Stimulated activated CD4-positive, alpha-beta T cell treated with anti-CD3 and anti-CD28 coated beads, Interleukin-2, amount 100 ng/mL, for 24 hours (primary cell): ENCODE data around the gene MUSTN1.

Source experiments
- DNase-seq, 2 donors: peaks; one replicate each; pipeline ENCODE4 v3.0.0-alpha.2; 2020

MUSTN1 gene

GRCh38 chr3:52831500-52832301 lies 3.1 kb downstream of the MUSTN1 start:
- DNase-seq, result no peak

GRCh38 chr3:52830535-52831258 lies 4.1 kb downstream of the MUSTN1 start, which contains the start of gene ITIH4:
ITIH4 (minus strand) TSS chr3:52830672; CDS start chr3:52830642, 30 bp downstream.
- no peak for DNase-seq

GRCh38 chr3:52829906-52830463 lies 4.8 kb downstream of the MUSTN1 start:
- DNase-seq, result no peak

GRCh38 chr3:52829482-52829881 lies 5.3 kb downstream of the MUSTN1 start:
- DNase-seq, result no peak

DNA sequence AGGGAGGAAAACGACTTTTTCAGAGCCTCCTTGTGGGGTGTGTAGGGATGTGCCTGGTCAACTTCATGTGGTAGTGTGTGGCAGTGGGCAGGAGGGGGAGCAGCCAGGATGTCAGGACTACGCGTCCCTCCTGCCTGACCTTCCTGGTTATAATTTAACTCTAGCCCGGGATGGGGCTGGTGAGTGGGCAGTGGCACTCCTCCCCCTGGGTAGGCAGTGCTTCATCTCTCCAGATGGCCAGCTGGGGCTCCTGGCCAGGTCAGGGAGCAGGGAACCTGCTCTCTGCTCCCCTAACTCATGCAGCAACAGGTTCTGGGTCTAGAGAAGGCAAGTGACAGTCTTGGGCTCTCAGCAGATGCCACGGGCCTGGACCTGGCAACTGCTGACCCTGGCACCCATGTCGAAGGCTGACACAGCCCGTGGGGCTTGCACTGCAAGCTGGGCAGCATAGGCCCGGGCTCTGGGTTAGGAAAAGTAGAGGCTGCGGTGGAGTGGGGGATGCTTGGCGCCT lies 6.9 kb downstream of the MUSTN1 start:
- DNase-seq, result no peak

- no peak for DNase-seq
Observed at GRCh38 chr3:52827441-52827840, 7.4 kb downstream of the MUSTN1 start.

- DNase-seq, result no peak
Observed at GRCh38 chr3:52824037-52824436, 10.8 kb downstream of the MUSTN1 start.

DNA sequence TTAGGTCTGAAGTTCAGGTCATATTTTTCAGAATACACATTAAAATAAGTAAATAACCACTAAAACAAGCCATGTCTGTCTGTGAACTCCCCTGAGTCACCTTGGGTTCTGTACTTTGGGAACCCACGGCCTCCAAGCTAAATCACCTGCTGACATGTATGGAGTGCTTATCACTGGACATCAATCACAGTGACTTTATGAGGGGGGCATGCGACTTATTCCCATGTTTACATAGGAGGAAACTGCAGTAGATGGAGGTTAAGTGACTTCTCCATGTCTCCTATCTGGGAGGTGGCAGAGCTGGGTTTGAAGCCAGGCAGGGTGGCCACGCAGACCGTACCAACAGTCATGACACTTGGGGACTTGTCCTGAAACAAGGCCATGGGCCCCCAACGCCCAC lies 12.5 kb downstream of the MUSTN1 start:
- no peak for DNase-seq

DNA sequence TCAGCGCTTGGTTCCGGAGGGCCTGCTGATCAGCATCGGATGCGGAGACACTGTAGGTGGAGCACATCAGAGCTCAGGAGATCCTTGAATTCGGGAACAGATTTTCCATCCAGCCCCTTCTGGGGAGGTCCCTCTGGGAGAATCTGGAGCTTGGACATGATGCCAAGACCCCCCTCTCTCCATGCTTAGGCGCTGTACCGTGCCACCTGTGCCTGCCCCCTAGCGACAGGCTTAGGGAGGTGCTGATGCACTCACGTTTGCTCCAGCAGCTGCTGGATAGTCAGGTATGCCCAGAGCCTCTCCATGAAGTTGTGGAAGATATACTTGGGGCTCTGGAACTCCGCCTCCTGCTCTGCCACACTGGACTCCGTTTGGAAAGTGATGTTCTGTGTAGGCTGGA lies 14.1 kb downstream of the MUSTN1 start:
- peak; percentile 21 to 38 for DNase-seq

DNA sequence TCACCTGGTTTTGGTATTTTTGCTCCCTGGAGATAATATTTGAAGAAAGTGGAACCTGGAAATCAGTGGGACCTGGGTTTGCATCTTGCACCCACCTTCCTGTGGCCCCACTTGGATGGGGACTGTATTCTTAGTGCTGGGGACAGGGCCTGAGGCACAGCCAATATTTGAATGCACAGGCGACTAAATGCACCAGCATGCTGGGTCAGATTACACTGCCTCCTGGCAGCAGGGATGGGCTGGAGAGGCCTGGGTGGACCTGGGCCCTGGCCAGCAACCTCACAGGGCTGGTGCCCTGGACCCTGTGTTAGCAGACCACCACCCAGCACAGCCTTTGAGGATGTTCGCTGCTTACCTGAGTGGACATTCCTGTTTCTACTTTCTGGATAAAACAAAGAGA lies 14.9 kb downstream of the MUSTN1 start:
- DNase-seq, result no peak

- DNase-seq, result no peak
Observed at GRCh38 chr3:52817860-52818259, 17.0 kb downstream of the MUSTN1 start.

DNA sequence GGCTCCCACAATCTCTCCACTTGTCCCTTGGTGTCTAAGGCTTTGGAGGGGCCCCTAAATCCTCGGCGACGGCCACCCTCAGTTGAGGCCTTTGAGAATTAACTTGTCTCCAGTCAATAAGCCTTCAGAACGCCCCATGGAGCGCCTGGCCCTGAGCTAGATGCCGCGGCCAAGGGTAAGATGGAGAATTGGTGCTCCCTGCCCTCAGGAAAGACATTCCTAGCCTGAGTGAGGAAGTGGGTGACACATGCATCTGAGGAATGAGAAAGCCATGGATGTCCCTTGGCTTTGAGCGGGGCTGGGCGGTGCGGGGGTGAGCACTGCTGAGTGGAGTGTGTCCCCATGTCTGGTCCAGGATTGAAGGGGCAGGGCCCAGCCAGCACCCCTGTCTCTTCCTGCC lies 17.6 kb downstream of the MUSTN1 start:
- DNase-seq, result no peak

GRCh38 chr3:52816654-52817053 lies 18.2 kb downstream of the MUSTN1 start:
- no peak for DNase-seq

DNA sequence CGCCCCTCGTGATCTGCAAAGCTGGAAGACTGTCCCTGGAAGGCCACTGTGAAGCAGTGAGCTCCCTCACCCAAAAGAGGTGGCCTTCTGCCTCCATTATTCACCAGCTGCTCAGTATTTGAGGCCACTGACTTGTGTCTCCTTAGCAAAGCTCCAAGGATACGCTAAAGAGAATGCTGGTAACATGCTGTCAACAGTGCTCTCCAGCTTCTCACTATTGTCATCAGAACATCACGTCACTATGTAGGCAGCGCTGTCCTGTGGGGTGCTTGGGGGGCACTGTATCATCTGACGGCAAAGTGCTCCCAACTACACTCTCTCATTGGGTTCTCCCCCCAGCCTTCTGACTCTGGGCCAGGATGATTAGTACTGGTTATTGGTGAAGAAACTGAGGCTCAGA lies 18.6 kb downstream of the MUSTN1 start:
- DNase-seq, result no peak

DNA sequence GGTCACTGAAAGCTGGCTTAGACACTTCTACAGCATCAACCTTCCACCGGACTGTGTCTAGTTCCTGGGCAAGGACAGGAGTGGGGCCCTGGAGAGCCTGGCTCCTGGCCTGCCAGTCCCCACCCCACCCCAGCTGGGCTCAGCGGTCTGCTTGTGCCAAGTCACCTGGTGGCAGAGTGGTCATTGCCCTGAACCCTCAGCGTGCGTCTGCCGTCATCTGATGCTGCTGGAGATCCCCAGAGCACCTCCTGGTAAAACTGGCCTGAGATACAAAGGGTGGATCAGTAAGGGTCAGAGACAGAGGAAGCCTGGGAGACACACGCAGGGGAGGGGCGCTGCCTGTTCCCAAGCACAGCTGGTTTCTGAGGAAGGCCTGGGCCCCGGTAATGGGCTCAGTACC lies 21.0 kb downstream of the MUSTN1 start:
- DNase-seq, result no peak

- DNase-seq, result no peak
Observed at GRCh38 chr3:52811452-52812011, 23.3 kb downstream of the MUSTN1 start.

GRCh38 chr3:52810923-52811322 lies 23.9 kb downstream of the MUSTN1 start:
- no peak for DNase-seq

- no peak for DNase-seq
Observed at GRCh38 chr3:52809662-52810377, 25.0 kb downstream of the MUSTN1 start.

DNA sequence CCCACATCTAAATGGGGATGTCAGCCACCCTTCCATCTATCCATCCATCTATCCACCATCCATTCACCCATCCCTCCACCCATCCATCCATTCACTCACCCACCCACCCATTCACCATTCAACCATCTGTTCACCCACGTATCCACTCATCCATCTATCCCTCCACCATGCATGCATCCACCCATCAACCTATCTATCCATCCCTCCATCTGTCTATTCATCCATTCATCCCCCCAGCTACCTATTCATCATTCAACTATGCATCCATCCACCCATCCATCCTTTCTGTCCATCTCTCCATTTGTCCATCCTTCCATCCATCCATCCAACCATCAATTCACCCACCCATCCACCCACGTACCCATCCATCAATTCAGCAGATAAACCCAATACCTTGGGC lies 25.7 kb downstream of the MUSTN1 start:
- no peak for DNase-seq

- DNase-seq, result no peak
Observed at GRCh38 chr3:52805270-52806039, 29.4 kb downstream of the MUSTN1 start.

DNA sequence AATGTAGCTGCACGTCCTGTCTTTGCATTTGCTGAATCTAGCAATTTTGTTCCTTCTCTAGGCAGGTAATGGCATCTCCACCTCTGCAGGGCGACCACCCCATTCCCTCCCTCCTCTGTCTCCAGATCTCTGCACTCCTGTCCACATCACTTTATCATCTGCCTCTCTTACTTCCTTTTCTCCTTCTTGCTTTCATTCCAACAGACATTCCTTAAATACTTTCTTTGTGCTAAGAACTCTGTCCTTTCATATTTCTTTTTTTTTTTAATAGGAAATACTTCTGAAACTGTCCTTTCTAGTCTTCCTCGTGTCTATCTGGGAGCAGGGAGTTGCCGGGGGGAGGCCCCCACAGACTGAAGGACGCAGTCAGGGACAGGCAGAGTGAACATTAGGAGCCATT lies 33.0 kb downstream of the MUSTN1 start:
- DNase-seq, result no peak

DNA sequence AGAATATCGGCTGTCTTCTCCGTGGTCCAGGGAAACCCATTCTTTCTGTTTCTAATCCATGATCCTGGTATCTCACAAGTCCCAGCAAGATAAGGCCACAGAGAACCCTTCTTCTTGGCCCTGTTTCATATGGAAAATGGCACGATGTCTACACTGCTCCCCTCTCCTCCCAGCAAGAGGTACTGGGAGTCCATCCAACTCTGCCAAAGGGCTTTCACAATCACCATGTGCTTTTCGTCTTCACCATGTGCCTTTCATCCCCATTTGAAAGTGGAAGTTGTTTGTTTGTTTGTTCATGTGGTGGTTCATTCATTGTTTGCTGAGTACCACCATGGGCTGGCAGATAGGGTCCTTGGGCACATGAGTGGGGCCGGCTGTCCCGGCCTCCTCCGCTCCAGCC lies 34.7 kb downstream of the MUSTN1 start:
- DNase-seq, result no peak
